Sigmoid colon (tissue), 7 donors: ENCODE data around the gene CHD3. TPM values are rescaled to one million over a fixed set of nuclear protein-coding genes. Genes with fewer than 3 reads are reported as not detected.

Experiments
- DNase-seq: peaks from one replicate; pipeline ENCODE4 v3.0.0-alpha.2; 2019
- H3K27ac ChIP-seq, 4 donors: fragments of 200-600 bp; sonication (generic); one replicate each; pipeline ENCODE4 v1.5.1; 2016 to 2019; ENCODE audit warnings: mild to moderate bottlenecking in 1 of 4
- H3K27me3 ChIP-seq, 3 donors: fragments of 200-600 bp; sonication (generic); one replicate each; pipeline ENCODE4 v1.5.1; 2019; ENCODE audit warnings: mild to moderate bottlenecking in 1 of 3
- H3K36me3 ChIP-seq, 4 donors: fragments of 200-600 bp; sonication (generic); one replicate each; pipeline ENCODE4 v1.5.1; 2016 to 2019
- H3K4me1 ChIP-seq, 4 donors: fragments of 200-600 bp; sonication (generic); one replicate each; pipeline ENCODE4 v1.5.1; 2017 to 2019
- H3K4me3 ChIP-seq, 4 donors: fragments of 200-600 bp; sonication (generic); one replicate each; pipeline ENCODE4 v1.5.1; 2017 to 2019; ENCODE audit warnings: mild to moderate bottlenecking in 2 of 4, moderate library complexity in 1 of 4
- H3K9me3 ChIP-seq, 4 donors: fragments of 200-600 bp in 3 of 4; sonication (generic) in 3 of 4; one replicate each; pipeline versions ENCODE4 v1.5.1 to v1.6.1; 2013 to 2019
- CTCF ChIP-seq, 4 experiments: fragments of 450-650 bp in 3 of 4; fragments of 200-600 bp in 1 of 4; IDR thresholded peaks; one replicate each; pipeline ENCODE4 v1.5.1; 2016 to 2019; ENCODE audit warnings: antibody characterized with exemption in 4 of 4, mild to moderate bottlenecking in 3 of 4, moderate library complexity in 2 of 4
- EP300 ChIP-seq, 4 donors: sonication (generic); formaldehyde crosslinking; IDR thresholded peaks; one replicate each; pipeline ENCODE4 v1.6.1; 2017; ENCODE audit warnings: antibody characterized with exemption in 4 of 4
- POLR2A ChIP-seq, 2 donors: fragments of 450-650 bp; IDR thresholded peaks; one replicate each; pipeline ENCODE4 v1.6.1; 2016; ENCODE audit warnings: antibody characterized with exemption in 2 of 2, mild to moderate bottlenecking in 2 of 2, moderate library complexity in 2 of 2
- POLR2AphosphoS5 ChIP-seq, 4 donors: sonication (generic); formaldehyde crosslinking; IDR thresholded peaks; one replicate each; pipeline ENCODE4 v1.6.1; 2017; ENCODE audit warnings: antibody characterized with exemption in 4 of 4
- WGBS, 2 donors: extraction: QIAGEN DNeasy Blood & Tissue Kit; methylation state at CpG; one replicate each; pipeline ENCODE4 v1.1.7; 2013; 5-methylcytosine and 5-hydroxymethylcytosine counted together
- intact Hi-C: fragments of 100-400 bp; cut with DNase I; formaldehyde crosslinking; loops from one replicate; pipeline ENCODE4 v1.15.1; 2023
- polyA plus RNA-seq, 3 donors: library from polyadenylated mRNA; stranded (reverse); fragments of 200-250 nt; gene quantifications; one replicate each; pipeline ENCODE4 v1.2.3, GENCODE V29; 2013
- total RNA-seq, 4 donors: library from RNA; depleted of rRNA; stranded (reverse); fragments of >200 nt; gene quantifications; one replicate each; pipeline ENCODE4 v1.1.0, GENCODE V29; 2016
- donor health status: healthy with polysubstance abuse.
- donor health status: Bipolar disorder and iron deficiency.
- donor health status: healthy.

Gene CHD3
- total and polyA plus RNA-seq, 7 donors, result 33.8 to 147 (median 97.2) TPM

- no peaks in the 10 kb centered on the region for H3K9me3 ChIP-seq
- 80 to 83% methylated on average over 9 of the region's 9 CpGs for WGBS, 2 donors
- no peak overlapping the region for H3K27ac ChIP-seq
- H3K4me1 ChIP-seq, result peaks cover 4 to 22% (median 12%) of the 10 kb centered on the region in 4 donors
- H3K36me3 ChIP-seq, result peaks cover 36 to 63% (median 53%) of the 10 kb centered on the region in 4 donors
- no peaks in the 10 kb centered on the region for H3K27me3 ChIP-seq
- intact Hi-C loops, result loop anchor here (10.0 kb wide), 1 partner anchor 144 kb away; no protein-coding TSS in a partner anchor
- H3K4me3 ChIP-seq, result no peak overlapping the region
- DNase-seq, result no peak
- TF ChIP-seq EP300 (IDR thresholded peaks at IDR 0.05) (no peak), POLR2A (IDR thresholded peaks at IDR 0.05) (no peak), CTCF (IDR thresholded peaks at IDR 0.05) (no peak), POLR2AphosphoS5 (IDR thresholded peaks at IDR 0.05) (no peak)
These were observed 22.5 kb downstream of the CHD3 start for GRCh38 chr17:7911116-7911515.

GRCh38 chr17:7912927-7913524 lies 24.4 kb downstream of the CHD3 start:
- Histone ChIP-seq H3K9me3 (no peaks in the 10 kb centered on the region), H3K27ac (peak overlapping the region in 2 of 4 donors; percentile 26 to 44), H3K36me3 (peaks cover 19 to 44% (median 35%) of the 10 kb centered on the region in 4 donors), H3K4me1 (peaks cover 4 to 31% (median 21%) of the 10 kb centered on the region in 4 donors), H3K27me3 (no peaks in the 10 kb centered on the region), H3K4me3 (no peak overlapping the region)
- no peak for DNase-seq
- WGBS, 2 donors, result 27 to 40% methylated on average over 3 of the region's 3 CpGs
- TF ChIP-seq EP300 (IDR thresholded peaks at IDR 0.05) (no peak), POLR2AphosphoS5 (IDR thresholded peaks at IDR 0.05) (no peak), CTCF (IDR thresholded peaks at IDR 0.05) (peak; percentile 46 to 74 (median 63)), POLR2A (IDR thresholded peaks at IDR 0.05) (no peak)
- intact Hi-C loops, result loop anchor here (1.0 to 10.0 kb wide), 2 partner anchors 77 to 142 kb away; no protein-coding TSS in a partner anchor

- DNase-seq, result peak; percentile 80
These were observed 26.6 kb downstream of the CHD3 start for GRCh38 chr17:7915179-7915610.

GRCh38 chr17:7915611-7916384 lies 27.2 kb downstream of the CHD3 start, which contains the start of gene RNF227:
RNF227 (minus strand) TSS chr17:7916289; CDS start chr17:7916195, 94 bp downstream.
- H3K9me3 ChIP-seq, result no peaks in the 10 kb centered on the region
- H3K27ac ChIP-seq, result peak within 1 kb of the TSS; percentile 93 to 99 (median 96)
- H3K4me1 ChIP-seq, result peaks cover 4 to 31% (median 21%) of the 10 kb centered on the region in 4 donors
- H3K27me3 ChIP-seq, result no peaks in the 10 kb centered on the region
- H3K36me3 ChIP-seq, result peaks cover 3 to 16% (median 12%) of the 10 kb centered on the region in 4 donors
- 1% methylated on average over 100 of the region's 100 CpGs for WGBS, 2 donors
- intact Hi-C loops, result loop anchor here (2.0 to 10.0 kb wide), 3 partner anchors 15 to 139 kb away; partner anchors contain the start of gene TRAPPC1
- DNase-seq, result peak; percentile 98
- H3K4me3 ChIP-seq, result peak within 1 kb of the TSS; percentile 44 to 59 (median 50)
- peak in 1 of 4 donors; percentile 7 for TF ChIP-seq EP300 (IDR thresholded peaks at IDR 0.05)
- TF ChIP-seq CTCF (IDR thresholded peaks at IDR 0.05), result no peak
- peak; percentile 10 to 71 (median 62) for TF ChIP-seq POLR2AphosphoS5 (IDR thresholded peaks at IDR 0.05)

More at GRCh38 chr17:7915179-7915610, 26.6 kb downstream of the CHD3 start:
- WGBS, 2 donors, result 1 to 3% methylated on average over 15 of the region's 15 CpGs
- intact Hi-C loops, result loop anchor here (2.0 to 10.0 kb wide), 2 partner anchors 28 to 140 kb away; no protein-coding TSS in a partner anchor
- peaks cover 4 to 31% (median 21%) of the 10 kb centered on the region in 4 donors for H3K4me1 ChIP-seq
- peak overlapping the region; percentile 44 to 59 (median 50) for H3K4me3 ChIP-seq
- H3K27me3 ChIP-seq, result no peaks in the 10 kb centered on the region
- peak overlapping the region; percentile 93 to 99 (median 96) for H3K27ac ChIP-seq
- no peak for TF ChIP-seq CTCF (IDR thresholded peaks at IDR 0.05)
- no peak for TF ChIP-seq POLR2A (IDR thresholded peaks at IDR 0.05)
- no peak for TF ChIP-seq EP300 (IDR thresholded peaks at IDR 0.05)
- no peak for TF ChIP-seq POLR2AphosphoS5 (IDR thresholded peaks at IDR 0.05)
- H3K36me3 ChIP-seq, result peaks cover 9 to 22% (median 17%) of the 10 kb centered on the region in 4 donors
- no peaks in the 10 kb centered on the region for H3K9me3 ChIP-seq
